Stimulated activated CD8-positive, alpha-beta memory T cell treated with anti-CD3 and anti-CD28 coated beads, Interleukin-15, amount 100 ng/mL, for 48 hours (primary cell): ENCODE data around the gene TXK.

Experiments
- DNase-seq, 2 donors: peaks; one replicate each; pipeline ENCODE4 v3.0.0-alpha.2; 2020; ENCODE audit warnings: low read depth in 2 of 2

The TXK gene

DNA sequence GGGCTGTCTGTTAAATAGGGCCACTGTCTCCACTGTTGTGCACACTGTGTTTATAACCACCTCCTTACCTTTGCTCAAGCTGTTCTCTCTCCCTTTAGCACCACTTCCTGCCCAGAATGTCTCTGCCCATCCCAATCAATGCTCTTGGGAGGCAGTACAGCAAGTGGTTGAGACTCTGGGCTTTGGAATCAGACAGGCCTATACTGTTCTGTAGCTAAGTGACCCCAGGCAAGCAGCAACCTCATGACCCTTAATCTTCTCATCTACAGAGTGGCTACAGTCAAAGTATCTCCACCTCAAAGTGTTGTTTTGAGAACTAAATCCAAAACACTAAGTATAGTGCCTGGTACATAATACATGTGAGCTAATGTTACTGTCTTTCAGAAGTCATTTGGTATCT, 3.8 kb upstream of the TXK start:
- no peak for DNase-seq

DNA sequence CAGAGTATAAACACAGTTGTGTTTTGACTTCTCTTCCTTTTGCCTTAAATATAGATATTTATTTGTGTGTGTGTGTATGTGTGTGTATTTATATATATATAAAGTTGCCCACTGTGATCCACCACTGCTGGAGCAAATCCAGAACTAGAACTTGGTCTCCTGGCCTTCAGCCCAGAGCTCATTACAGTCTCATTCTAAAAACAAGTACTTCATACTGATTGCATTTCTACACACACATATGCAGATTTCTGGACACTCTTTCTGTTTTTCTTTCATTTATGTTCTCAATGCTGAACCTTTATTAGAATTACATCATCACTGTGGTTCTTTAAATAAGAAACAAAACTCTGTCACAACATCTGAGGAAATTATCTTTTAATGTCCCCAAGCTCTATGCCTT, 381 bp downstream of the TXK start:
- no peak for DNase-seq

DNA sequence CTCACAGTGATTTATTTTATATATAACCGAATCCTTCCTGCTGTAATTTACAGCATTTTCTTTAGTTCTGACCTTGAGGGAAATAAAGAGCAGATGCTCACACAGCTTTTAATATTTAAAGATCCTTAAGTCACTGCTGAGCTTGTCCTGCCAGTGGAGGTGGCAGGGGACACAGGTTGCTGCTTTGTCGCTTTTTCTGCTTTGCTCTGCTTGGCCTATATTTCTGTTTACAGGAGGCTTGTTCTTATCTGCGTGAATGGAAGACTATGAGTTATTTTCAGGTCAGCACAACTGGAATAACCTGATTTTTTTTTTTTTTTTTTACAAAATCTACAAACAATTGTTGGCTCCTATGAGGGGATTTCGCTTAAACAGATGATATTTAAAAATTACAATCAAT, 2.3 kb downstream of the TXK start:
- DNase-seq: no peak

DNA sequence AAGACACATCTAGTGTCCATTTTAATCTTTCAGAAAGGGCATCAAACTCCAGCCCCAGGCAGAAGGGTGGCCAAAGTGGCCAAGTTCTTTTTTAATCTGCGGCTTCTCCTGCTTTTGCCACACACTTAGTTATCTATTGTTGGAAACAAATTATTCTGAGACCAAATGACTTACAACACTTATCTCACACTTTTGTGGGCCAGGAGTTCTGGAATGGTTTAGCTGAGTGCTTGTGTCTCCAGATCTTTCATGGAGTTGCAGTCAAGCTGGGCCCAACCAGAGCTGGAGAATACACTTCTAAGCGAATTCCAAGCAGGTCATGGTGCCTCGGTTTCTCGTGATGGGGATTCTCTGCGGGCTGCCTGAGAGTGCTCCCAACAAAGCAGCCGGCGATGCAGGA, 4.0 kb downstream of the TXK start:
- DNase-seq: no peak

DNA sequence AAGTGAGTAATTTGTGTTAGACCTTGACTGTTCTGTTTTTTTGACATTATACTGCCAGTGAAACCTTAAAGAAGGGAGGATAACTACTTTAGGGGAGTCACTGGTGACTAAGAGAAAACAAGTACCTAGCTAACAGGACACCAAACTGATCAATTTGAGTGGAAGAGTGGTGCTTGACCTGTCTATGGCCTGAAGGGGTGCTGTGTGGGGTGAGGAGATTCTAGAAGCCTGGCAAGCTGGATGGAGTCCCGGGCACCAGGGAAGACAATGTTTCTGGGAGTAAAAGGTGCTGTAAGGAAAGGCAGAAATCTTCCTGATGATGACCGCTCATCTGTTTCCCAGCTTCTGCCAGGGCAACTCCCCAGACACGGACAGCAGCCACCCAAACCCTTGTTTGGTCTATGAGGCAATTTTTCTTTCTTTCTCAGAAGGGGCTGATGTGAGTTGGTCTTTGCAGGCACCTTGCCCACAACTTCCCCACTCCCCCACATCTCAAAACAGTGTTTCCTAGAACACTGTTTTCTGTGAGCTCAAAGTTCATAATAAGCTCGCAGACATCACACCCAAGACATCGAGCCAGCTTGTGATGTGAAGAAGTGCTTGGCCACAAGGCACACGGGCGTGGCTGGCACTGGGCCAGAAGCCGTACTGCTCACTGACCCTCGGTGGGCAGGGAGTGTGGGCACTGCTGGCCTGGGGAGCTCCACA, 4.6 kb downstream of the TXK start:
- DNase-seq: peak; percentile 30 to 47

DNA sequence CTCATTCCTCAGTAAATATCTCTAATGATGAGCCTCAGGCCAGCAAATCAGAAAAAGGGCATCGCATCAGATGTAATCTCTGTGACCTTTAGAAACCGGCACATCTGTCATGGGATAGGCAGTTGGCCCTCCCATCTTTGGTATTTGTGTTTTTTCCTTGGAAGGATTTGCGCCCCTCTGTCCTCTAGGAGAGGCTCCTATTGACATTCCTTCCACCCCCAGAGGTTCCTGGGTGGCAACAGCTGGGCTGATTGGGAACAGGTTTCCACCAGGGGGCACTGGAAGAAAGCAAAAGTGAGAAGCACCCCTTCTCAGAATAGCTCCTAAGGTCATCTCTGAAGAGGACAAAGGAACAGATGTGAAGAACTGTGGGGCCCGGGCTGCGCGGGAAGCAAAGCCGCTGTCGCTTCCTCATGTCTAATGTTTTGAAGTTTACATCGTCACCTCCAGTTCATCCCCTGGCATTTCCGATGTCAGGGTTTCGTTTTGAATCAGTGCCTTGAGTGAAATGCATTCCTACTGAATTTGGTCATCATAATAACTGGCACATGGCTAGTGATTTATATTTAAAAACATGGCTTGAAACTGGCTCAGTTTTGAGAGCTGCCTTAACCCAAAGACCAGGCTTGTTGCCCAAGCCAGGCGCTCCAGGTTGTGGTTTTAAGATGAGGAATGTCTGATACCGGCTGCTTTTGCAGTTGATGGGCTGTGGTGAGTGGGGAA, 6.2 kb downstream of the TXK start:
- peak; percentile 74 to 78 for DNase-seq

DNA sequence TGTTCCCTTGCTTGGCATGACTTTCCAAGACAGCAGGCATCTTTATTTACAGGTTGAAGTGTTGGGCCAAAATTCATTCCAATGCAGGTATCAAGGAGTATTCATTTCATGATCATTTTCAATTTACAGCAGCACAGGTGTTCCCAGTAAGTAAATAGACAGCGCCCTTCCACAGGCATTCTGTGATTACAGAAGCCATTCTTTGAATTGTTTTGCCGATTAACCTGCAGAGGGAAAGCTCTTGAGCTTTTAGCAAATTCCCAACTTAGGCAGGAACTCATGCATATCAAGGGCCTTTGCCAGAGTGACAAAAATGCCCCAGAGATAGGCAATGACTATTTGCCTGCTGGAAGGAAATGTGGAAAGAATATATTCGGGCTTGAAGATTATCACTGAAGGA, 6.8 kb downstream of the TXK start:
- no peak for DNase-seq

DNA sequence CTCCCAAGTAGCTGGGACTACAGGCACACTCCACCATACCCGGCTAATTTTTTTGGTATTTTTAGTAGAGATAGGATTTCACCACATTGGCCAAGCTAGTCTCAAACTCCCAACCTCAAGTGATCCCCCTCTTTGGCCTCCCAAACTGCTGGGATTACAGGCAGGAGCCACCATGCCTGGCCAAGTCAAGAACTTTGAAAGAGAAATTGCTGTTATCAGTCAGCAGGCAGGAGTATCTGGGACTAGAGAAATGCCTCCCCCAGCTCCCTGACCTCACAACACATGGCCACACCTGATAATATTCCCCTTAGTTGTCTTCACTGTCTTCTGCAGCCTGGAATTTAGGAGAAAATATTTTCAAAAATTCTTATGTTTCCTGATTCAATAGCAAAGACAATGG, 7.4 kb downstream of the TXK start:
- DNase-seq: no peak

DNA sequence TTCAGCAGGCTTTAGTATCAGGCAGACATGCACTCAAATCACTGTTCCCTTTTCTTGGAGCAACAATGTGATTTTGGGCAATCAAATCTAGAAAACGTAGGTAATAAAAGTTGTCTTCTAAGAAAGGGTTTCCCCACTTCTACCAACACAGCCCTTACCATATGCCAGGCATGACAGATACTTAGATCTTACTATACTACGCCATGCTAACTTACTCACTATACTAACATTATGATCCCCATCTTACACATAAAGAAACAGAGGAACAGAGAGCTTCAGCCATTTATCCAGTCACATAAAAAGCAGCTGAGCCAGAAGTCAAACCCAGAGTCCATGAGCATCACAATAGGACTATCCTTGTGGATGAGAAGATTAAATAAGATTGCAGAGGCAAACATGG, 9.2 kb downstream of the TXK start:
- no peak for DNase-seq

DNA sequence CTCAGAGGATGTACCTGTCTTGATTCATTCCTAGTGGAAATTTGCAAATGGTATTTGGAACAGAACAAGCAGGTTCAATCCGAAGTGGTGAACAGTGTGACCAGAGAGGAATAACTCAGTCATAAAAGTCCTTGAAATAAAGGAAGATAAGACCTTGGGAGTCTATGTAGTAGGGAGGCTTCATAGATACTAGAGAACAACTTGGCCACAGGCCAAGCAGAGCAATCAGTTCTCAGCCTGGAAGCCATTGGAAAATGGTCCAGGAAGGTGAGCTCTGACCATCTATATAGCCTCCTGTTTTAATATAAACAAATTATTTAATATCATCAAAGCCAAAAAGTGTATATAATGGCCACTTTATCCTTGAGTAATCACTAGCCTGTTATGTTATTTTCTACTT, 11.3 kb downstream of the TXK start:
- no peak for DNase-seq

DNA sequence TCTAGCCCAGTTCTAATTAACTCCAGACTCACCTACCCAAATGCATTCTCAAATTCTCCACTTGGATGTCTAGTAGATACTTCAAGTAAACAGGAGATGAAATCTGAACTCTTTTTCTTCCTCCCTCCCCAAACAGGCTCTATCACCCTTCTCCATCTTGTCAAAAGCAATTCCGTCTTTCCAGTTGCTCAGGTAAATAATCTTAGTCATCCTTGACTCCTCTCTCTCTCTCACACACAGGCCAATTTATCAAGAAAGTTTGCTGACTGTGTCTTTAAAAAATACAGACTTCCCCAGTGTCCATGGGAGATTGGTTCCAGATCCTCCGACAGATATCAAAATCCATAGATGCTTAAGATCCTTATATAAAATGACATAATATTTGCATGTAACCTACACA, 12.9 kb downstream of the TXK start:
- no peak for DNase-seq

DNA sequence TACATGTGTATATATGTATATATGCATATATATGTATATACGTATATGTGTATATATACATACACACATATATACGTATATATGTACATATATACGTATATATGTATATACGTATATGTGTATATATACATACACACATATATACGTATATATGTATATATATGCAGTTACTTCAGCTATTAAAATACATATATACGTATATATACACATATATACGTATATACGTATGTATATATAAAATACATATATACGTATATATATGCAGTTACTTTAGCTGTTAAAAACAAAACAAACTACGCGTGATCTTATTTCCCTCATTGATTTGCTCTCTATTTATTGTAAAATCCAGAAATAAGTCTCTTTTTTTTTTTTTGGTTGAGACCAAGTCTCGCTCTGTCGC, 13.9 kb downstream of the TXK start:
- DNase-seq: no peak

DNA sequence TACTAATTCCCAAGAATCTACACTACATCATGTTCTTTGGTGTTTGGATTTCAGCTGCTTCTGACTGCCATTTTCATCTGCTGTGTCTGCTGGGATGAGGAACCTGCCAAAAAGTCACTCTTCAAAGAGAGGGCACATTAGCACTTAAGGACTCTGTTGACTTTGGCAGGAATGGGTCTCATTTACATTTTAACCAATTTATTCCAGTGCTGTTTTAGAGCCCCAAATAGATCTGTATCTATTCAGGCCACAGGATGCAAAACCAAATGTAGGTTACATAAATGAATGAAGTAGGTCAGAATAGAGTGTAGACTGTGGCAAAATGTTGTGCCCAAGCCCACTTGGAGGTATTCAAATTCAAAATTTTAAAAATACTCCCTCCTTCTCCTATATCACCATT, 14.4 kb downstream of the TXK start:
- DNase-seq: no peak

DNA sequence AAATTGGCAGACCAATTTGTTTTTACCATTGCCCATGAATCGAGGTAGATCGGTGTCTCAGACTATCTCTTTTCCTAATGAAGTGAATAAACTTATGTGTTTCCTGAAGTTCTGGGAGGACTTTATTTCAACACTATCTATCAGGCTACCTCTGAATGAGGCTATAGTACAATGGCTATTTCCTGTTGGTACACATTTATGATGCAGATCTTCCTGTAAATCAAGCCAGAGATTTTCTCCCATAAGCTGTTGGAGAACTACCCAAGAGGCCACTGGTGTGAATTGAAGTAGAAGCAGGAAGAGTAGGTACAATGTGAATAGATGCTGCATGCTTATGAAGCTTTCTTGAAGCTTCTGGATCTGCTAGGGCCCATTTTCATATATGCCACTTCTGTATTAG, 16.0 kb downstream of the TXK start:
- no peak for DNase-seq

DNA sequence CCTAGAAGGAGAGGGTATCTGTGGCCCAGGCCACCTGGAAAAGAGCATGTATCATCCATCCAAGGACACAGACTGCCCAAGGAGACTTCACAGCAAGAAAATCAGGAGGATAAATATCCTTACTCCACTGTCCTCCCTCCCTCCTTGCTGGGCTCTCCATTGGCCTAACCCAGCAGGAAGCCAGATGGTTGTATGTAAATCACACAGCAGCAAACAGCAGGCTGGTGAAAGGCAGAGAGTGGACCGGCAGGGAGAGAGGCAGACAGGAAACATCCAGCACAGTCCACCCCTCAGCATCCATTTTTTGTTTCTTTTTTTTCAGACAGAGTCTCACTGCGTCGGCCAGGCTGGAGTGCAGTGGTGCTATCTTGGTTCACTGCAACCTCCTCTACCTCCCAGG, 17.5 kb downstream of the TXK start:
- no peak for DNase-seq

DNA sequence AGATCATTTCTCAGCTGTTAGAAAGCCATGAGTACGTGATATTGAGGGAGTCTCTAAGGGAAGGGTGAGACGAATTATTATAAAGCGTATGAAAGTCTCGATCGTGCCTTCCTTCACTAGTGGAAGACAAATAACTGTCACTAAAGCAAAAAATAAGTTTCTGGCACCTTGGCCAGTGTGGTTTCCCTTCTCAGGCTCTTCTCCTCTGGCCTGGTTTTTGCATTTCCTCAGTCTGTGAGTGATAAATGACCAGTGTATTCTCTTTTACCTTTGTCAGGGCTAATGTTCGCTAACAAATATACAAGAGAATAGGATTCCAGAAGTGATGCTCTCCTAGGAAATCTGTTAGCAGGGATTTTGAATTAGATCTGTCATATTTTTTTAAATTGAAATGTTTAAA, 19.6 kb downstream of the TXK start:
- no peak for DNase-seq

DNA sequence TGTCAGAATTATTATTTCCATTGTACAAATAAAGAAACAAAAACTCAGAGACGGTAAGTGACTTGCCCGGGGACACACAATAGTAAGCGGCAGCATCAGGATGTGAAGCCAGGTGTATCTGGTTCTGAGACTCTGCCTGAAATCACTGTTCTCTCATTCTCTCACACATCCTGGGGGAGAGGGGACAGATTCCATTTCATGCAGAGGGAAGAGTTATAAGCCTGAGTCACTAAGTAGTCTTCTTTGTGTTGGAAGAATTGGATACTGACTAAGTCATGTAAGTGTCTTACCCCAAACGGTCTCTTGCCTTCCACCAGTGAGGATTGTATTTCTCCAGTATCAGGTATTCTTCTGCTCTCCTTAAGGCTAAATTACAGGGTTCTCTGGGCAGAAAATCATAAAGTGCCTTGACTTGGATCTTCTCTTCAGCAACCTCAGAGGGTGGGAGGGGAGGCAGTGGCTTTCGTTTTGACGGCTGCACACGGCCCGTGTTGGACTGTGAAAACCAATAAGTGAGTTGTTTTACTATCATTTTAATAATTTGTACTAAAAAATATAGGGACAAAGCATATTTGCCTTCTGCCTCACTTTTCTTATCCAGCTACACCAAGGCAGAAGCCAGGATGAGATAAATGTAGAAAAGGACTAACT, 21.9 kb downstream of the TXK start:
- no peak for DNase-seq

DNA sequence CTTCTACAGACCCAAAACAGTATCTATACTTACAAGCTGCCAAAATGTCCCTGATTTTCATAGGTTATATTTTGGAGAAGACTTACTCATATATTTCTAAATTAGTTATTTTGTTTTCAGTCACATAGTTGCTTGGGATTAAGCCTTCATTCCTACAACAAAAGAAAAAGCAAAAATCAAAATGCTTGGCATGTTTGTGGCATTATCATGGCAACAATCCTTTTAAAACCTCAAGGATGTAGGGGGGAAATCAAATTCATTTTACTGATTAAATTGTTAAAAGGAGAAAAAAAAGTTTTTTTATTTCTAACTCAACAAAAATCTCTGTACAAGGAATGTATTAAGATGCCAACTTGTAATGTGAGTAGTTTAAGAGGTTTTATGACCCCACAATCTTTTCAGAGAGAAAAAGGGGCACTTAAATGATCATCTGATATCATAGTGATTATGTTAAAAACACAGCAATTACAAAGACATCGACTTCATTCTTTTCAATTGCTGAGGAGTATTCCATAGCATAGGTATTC, 23.5 kb downstream of the TXK start:
- no peak for DNase-seq

DNA sequence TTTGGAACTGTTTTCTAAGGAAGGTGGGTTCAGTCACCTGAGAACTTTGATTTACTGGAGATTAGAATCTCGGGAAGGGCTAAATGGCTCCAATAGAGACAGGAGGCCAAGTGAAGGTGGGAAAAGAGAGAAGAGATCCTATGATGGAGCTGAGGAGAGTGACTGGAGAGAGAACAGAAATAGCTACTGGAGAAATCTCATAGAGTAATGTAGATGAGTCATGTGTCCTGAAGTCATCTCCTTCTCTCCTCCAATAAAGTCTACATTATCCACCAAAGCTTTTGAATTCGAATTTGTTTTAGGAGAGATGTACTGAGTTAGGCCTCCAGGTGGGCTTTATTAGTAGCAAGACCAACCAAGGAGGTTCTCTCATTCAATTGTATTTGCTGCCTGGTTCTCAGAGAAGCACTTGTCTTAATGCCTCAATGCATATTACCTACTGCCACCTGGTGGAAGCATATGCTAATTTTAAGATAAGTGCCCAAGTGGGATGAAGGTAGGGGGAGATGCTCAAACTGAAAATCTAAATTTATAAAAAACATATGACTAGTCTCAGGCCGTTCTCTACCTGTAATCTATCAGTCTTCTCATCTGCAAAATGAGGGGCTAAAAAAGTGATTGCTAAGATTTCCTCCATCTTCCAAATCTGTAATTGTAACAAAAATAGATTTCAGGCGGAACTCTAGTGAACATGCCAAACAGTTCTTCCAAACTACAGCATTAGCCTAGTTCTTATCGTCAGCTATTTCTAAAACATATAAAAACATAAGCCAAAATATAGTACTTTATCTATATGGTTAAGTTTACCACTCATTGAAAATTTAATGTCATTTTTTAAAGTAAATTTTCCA, 24.4 kb downstream of the TXK start:
- DNase-seq: no peak

DNA sequence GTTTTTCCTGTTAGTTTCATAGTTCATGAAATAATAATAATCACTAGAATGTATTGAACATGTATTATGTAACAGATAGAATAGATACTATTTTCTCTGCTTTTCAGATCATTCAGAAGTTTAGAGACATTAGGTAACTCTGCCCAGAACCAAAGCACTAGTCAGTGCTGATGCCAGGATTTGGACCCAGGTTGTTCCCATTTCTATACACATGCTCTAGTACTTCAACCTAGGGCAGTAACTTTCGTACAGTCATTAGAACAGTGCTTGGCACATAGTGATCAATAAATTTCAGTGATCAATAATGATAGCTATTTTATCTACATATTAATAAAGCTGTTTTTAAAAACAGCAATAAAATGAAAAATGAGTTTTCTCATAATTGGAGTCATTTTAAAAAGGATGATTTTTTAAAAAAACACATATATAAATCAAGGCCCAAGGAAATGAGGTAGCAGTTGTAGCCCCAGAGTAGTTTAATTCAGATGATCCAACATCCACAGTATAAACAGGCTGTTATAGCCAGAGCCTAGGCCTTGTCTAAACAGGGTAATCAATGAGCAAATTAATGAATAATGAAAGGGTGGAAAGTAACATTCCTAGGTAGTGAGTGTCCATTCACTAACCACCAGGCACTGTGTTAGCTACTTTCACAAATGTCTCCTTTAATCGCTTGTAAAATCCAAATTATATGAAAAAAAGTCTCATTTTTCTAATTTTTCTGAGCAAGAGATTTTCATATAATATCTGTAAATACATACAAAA, 25.6 kb downstream of the TXK start:
- no peak for DNase-seq

DNA sequence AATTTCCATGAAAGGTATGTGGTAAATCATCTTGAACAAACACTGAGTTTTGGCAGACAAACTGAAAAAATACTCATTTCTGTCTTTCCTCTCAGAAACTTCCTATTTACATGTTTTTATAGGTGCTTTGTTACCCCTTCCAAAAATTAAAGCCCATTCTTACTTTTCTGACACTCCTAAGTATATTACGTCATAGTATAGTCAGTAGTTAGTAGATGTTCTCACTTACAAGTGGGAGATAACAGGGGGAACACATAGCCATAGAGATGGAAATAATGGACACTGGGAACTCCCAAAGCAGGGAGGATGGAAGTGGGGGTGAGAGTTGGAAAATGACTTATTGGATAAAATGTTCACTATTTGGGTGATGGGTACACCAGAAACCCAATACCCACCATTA, 28.8 kb downstream of the TXK start:
- DNase-seq: no peak
